HepG2 (cell line): ENCODE data around the gene GPRIN1.

ENCODE experiments used
- FOSL1 ChIP-seq: sonication (generic); formaldehyde crosslinking; IDR thresholded peaks from 2 replicates; pipeline ENCODE4 v1.9.0; 2021; ENCODE audit warnings: missing genetic modification reagents, borderline replicate concordance
- MXD3 ChIP-seq: IDR thresholded peaks from 2 replicates; pipeline ENCODE4 v1.6.1; 2016; ENCODE audit warnings: mild to moderate bottlenecking, missing biosample characterization, missing genetic modification reagents
- RFX5 ChIP-seq: IDR thresholded peaks from 2 replicates; pipeline ENCODE4 v1.6.1; 2011; ENCODE audit warnings: low read depth, low read length, improper control_type of control experiment
- SKIL ChIP-seq: sonication (generic); formaldehyde crosslinking; IDR thresholded peaks from 2 replicates; pipeline ENCODE4 v1.8.0; 2022; ENCODE audit warnings: missing genetic modification reagents, mild to moderate bottlenecking, moderate library complexity, borderline replicate concordance
- ZNF660 ChIP-seq: sonication (generic); formaldehyde crosslinking; IDR thresholded peaks from 2 replicates; pipeline ENCODE4 v1.5.1; 2020; ENCODE audit warnings: mild to moderate bottlenecking, low read depth, missing genetic modification reagents, borderline replicate concordance

DNA sequence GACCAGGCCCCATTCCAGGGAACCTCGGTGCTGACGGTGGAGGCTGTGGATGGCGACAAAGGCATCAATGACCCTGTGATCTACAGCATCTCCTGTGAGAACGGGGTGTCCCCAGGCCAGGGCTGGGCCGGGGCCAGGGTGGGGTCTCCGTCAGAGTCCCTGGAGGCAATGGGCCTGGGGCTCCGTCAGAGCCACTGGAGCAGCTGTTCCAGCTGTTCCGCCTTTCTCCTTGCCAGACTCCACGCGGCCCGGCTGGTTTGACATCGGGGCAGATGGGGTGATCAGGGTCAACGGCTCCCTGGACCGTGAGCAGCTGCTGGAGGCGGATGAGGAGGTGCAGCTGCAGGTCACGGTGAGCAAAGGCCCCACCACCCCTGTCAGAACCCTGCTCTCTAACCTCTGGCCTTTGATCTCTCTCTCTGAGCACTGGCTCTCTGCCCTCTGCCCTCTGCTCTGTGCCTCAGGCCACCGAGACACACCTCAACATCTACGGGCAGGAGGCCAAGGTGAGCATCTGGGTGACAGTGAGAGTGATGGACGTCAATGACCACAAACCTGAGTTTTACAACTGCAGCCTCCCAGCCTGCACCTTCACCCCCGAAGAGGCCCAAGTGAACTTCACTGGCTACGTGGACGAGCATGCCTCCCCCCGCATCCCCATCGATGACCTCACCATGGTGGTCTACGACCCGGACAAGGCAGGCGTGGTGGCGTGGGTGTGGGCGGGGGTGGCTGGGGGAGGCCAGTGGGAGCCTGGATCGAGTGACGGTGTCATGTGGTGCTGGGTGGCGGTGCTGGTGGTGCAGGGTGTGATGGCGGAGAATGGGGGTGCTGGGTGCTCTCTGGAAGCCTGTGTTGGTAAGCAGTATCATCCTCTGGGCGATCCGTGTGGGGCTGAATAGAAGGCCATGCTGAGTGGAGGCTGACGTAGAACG, 34.2 kb downstream of the GPRIN1 start:
- TF ChIP-seq ZNF660 (no peak), FOSL1 (CRISPR knock-in tag) (no peak), MXD3 (CRISPR knock-in tag) (no peak), SKIL (CRISPR knock-in tag) (no peak), RFX5 (no peak)
